AG09309 (cell line): ENCODE data around the gene TNKS1BP1.

Experiments
- DNase-seq: peaks from one replicate; pipeline ENCODE4 v3.0.0-alpha.2; 2010; ENCODE audit warnings: low read depth
- H3K4me3 ChIP-seq: 2 replicates; pipeline ENCODE4 v1.5.1; 2011; ENCODE audit warnings: mild to moderate bottlenecking, low read depth, low read length, moderate library complexity; ENCODE audit not compliant: control insufficient read depth
- TF ChIP-seq, protein P1 (sequence below): IDR thresholded peaks from 2 replicates; pipeline ENCODE4 v1.5.1; 2011; ENCODE audit warnings: mild to moderate bottlenecking, low read depth, low read length, inconsistent platforms; ENCODE audit not compliant: insufficient read depth, control insufficient read depth; ENCODE audit errors: missing control alignments

The TNKS1BP1 gene

GRCh38 chr11:57353446-57353845, 28.7 kb upstream of the TNKS1BP1 start:
- no peak for DNase-seq
- TF ChIP-seq, protein P1, sequence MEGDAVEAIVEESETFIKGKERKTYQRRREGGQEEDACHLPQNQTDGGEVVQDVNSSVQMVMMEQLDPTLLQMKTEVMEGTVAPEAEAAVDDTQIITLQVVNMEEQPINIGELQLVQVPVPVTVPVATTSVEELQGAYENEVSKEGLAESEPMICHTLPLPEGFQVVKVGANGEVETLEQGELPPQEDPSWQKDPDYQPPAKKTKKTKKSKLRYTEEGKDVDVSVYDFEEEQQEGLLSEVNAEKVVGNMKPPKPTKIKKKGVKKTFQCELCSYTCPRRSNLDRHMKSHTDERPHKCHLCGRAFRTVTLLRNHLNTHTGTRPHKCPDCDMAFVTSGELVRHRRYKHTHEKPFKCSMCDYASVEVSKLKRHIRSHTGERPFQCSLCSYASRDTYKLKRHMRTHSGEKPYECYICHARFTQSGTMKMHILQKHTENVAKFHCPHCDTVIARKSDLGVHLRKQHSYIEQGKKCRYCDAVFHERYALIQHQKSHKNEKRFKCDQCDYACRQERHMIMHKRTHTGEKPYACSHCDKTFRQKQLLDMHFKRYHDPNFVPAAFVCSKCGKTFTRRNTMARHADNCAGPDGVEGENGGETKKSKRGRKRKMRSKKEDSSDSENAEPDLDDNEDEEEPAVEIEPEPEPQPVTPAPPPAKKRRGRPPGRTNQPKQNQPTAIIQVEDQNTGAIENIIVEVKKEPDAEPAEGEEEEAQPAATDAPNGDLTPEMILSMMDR: no peak
- no peak overlapping the region for H3K4me3 ChIP-seq

DNA sequence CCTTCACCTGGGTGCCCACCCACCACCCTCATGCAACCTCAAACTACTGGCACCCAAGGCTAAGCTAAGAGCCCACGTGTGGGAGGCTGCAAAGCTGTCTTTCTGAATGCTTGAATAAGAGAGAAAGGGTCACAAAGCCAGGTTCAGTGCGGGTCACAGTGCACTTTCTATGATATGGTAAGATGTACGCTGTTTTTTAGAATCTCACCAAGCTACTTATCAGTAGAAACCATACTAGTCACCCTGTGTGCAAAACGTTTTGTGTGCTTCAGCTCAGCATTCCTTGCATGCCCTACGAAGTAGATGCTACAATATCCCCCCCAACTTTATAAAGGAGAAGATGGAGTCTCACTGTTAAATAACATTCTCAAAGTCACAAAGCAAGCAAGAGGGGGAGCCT, 28.3 kb upstream of the TNKS1BP1 start:
- TF ChIP-seq, protein P1: no peak
- no peak for DNase-seq
- H3K4me3 ChIP-seq: no peak overlapping the region

DNA sequence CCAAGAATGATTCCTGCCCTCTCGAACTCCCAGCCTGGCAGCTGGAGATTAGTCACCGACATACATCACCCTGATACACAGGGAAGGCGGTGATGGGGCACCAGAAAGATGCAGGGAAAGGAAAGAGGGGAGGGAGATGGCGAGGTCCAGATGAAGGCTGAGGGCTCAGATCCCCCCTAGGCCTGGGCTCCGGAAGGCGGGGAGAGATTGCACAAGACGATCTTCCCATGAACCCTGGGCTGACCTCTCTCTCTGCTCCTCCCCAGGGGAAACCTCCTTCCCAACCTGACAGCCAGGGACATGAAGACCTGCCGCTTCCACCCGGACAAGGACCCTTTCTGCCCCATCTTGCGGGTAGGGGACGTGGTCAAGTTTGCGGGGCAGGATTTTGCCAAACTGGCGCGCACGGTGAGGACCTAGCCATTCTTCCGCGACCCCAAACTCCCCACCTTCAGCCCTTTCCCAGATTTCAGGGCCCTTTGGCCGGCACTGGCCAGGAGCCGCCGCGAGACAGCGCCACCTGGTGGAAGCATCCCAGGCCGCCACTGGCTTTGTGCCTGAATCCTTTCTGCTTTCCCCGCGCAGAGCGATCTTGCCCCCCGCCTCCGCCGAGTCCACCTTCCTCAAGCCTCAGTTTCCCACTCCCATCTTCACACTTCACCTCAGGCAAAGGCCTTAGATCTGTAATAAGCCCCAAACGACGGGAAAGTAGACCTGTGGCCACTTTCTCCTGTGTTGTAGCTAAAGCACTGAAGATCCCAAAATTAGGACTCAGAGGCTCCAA, 24.9 kb upstream of the TNKS1BP1 start:
- no peak overlapping the region for H3K4me3 ChIP-seq
- DNase-seq: no peak
- TF ChIP-seq, protein P1: peak; percentile 88

DNA sequence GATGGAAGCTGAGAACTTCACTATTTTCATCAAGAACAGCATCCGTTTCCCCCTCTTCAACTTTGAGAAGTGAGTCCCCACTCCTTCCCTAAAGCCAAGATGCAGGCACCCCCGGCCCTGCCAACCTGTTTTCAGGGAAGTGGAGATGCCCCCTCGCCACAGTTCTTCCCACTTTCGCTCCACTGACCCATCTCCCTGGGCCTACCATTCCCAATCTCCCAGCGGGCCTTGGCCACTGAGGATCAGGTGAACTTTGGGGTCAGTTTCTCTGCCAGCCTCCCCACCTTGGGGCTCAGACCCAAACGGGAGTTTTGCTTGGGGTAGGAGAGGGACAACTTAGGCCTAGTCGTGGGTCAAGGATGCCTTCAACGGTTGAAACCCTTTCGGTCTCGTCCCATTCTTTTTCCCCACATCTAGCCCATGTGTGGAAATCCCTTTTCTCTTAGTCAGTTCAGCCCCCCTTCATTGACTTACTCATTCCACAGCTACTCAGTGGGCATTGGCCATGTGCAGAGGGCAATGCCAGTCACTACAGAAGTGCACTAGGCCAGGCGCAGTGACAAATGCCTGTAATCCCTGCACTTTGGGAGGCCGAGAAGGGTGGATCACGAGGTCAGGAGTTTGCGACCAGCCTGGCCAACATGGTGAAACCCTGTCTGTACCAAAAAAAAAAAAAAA, 24.0 kb upstream of the TNKS1BP1 start:
- no peak overlapping the region for H3K4me3 ChIP-seq
- TF ChIP-seq, protein P1: no peak
- no peak for DNase-seq

DNA sequence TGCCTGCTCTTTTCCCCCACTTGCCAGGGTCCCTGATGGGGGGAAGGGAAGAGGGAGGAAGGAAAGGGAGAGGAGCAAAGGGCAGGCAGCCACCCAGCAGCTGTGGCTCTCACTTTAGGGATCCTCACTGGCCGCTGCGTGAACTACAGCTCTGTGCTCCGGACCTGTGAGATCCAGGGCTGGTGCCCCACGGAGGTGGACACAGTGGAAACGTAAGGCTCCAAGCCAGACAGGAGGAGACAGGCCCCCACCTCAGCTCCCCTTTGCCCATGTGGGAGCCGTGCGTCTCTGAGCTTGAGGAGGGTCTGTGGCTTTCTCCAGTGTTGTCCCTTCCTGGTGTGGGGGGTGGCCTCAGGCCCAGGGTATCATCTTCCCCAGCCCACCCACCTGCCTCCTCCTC, 23.3 kb upstream of the TNKS1BP1 start:
- TF ChIP-seq, protein P1: no peak

GRCh38 chr11:57347336-57347735, 22.6 kb upstream of the TNKS1BP1 start:
- no peak for DNase-seq
- H3K4me3 ChIP-seq: no peak overlapping the region
- TF ChIP-seq, protein P1: no peak

More for the DNA sequence above, 23.3 kb upstream of the TNKS1BP1 start:
- no peak for DNase-seq
- no peak overlapping the region for H3K4me3 ChIP-seq
